ENCODE measurements around the gene TAF10. TPM values are rescaled to one million over a fixed set of nuclear protein-coding genes. Genes with fewer than 3 reads are reported as not detected.

TAF10 gene
- total RNA-seq, 4 donors from 2014 or later = 49.8 to 77.8 (median 65.7) TPM

DNA sequence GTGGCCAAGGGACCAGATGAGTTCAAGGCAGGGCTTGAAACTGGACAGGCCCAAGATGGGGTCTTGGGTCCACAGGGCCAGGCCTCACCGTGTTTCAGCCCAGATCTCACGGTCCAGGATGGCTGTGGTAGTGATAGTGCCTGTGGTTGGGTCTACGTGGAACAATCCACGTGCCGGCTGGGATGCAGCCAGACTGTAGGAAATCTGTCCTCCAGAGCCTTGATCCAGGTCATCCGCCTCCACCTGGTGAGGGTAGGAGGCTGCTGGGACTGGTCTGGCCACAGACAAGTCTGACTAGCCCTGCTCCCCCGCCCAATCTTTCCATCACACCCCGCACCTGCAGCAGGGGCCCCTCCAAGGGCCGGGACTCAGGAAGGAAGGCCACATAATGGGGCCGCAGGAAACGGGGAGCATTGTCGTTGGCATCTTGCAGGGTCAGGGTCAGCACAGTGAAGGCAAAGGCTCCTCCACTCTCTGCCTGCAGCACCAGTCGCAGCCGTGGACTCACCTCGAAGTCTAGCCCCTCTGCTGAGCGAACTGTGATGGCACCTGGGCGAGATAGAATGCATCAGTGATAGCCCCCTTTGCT lies 13.9 kb upstream of the TAF10 start:
- Histone ChIP-seq H3K36me3 (no peaks in the 10 kb centered on the region), H3K27ac (no peak overlapping the region), H3K4me1 (no peaks in the 10 kb centered on the region), H3K4me3 (no peak overlapping the region), H3K27me3 (no peaks in the 10 kb centered on the region), H3K9me3 (no peaks in the 10 kb centered on the region)
- in situ Hi-C loops (cut with MboI; ENCODE audit: low sequenced_read_pairs in 4 of 4) (no loop called here), intact Hi-C loops (cut with DNase I; ENCODE audit: low total_unique reads) (no loop called here)
- DNase-seq (no peak), ATAC-seq (no peak)
- no peak for TF ChIP-seq POLR2A (IDR thresholded peaks at IDR 0.05)

GRCh38 chr11:6625156-6625831 lies 13.3 kb upstream of the TAF10 start:
- no peak for ATAC-seq
- intact Hi-C loops (cut with DNase I; ENCODE audit: low total_unique reads) = no loop called here
- in situ Hi-C loops (cut with MboI; ENCODE audit: low sequenced_read_pairs in 4 of 4) = no loop called here
- no peaks in the 10 kb centered on the region for H3K36me3 ChIP-seq
- no peak for DNase-seq
- H3K27me3 ChIP-seq = no peaks in the 10 kb centered on the region
- H3K4me3 ChIP-seq = no peak overlapping the region
- H3K27ac ChIP-seq = no peak overlapping the region
- H3K4me1 ChIP-seq = no peaks in the 10 kb centered on the region
- no peaks in the 10 kb centered on the region for H3K9me3 ChIP-seq
- TF ChIP-seq, protein P1, sequence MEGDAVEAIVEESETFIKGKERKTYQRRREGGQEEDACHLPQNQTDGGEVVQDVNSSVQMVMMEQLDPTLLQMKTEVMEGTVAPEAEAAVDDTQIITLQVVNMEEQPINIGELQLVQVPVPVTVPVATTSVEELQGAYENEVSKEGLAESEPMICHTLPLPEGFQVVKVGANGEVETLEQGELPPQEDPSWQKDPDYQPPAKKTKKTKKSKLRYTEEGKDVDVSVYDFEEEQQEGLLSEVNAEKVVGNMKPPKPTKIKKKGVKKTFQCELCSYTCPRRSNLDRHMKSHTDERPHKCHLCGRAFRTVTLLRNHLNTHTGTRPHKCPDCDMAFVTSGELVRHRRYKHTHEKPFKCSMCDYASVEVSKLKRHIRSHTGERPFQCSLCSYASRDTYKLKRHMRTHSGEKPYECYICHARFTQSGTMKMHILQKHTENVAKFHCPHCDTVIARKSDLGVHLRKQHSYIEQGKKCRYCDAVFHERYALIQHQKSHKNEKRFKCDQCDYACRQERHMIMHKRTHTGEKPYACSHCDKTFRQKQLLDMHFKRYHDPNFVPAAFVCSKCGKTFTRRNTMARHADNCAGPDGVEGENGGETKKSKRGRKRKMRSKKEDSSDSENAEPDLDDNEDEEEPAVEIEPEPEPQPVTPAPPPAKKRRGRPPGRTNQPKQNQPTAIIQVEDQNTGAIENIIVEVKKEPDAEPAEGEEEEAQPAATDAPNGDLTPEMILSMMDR (IDR thresholded peaks at IDR 0.05 in 4 of 5, conservative IDR thresholded peaks at IDR 0.05 in 1 of 5) = no peak

DNA sequence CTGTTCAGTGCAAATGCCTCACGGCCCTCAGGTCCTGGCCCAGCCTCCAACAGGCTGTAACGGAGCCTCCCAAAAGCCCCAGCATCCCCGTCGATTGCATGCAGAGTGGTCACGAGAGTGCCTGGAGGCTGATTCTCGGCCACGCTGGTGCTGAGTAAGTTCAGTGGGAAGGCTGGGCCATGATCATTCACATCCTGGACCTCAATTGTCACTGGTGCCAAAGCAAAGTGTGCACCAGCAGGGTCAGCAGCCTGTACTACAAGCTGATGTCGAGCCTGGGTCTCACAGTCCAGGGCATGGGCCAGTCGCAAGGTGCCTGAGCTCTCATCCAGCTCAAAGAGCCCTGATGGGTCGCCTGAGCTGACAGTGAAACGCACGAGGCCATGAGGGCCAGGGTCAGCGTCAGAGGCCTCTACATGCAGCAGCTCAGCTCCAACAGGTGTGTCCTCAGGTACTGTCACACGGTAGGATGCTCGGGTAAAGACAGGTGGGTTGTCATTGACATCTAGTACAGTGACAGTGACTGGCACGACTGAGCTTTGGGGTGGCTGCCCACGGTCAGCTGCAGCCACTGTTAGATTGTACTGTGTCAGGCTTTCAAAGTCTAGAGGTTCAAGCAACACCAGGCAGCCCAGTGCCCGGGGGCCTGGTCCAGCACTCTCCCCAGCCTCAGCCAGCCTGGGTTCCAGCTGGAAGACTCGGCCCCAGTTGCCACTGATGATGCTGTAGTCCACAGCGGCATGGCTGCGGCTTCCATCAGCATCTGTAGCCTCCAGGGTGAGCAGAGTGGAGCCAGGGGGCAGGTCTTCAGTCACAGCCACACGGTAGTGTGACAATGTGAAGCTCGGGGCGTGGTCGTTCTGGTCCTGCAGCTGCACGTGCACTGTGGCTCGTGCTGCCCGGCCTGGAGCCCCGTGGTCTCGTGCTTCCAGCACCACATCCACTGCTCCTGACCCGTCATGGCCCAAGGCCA lies 11.7 kb upstream of the TAF10 start:
- in situ Hi-C loops (cut with MboI; ENCODE audit: low sequenced_read_pairs in 4 of 4) = no loop called here

DNA sequence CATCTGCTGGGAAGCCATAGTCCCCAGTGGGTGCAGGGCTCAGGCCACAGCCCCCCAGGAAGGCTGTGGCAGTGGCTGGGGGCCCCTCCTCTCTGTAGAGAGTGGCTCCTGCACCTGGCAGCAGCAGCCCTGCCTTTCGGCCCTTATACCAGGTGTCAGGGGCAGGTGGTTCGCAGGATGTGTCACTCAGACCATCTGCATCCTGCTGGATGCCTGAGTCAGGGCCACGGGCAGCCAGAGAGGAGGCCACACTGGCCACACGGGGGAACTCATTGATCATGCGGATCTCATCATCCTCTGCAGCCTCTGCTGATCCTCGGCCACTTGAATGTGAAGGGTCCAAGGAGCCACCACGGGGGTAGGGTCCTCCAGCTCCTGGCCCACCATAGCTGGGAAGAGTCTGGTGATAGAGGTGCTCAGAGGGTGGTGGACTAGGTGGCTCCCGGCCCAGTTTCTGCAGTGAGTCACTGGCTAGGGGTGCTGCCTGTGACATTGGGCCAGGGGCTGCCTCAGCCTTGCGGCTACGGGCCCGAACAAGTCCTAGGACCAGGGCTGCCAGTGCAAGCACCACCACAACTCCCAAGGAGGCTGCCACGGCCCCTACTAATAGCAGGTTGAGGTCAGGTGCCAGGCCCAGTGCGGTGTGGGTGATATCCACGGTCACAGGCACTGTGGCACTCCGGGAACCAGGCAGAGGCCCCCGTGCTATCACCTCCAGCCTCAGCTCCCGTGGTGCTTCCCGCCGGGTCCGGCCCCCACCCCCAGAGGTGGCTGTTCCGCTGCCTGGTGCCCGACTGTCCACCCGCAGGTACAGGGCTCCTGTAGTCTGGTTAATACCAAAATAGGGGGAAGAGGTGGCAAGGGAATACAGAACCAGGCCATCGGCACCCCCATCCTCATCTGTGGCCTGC lies 10.5 kb upstream of the TAF10 start:
- H3K4me1 ChIP-seq = peaks cover 15 to 16% of the 10 kb centered on the region in 2 donors
- in situ Hi-C loops (cut with MboI; ENCODE audit: low sequenced_read_pairs in 4 of 4) = no loop called here
- TF ChIP-seq, protein P1 (IDR thresholded peaks at IDR 0.05 in 4 of 5, conservative IDR thresholded peaks at IDR 0.05 in 1 of 5) = no peak

More for the DNA sequence above, 11.7 kb upstream of the TAF10 start:
- no peak for TF ChIP-seq POLR2A (IDR thresholded peaks at IDR 0.05)
- Histone ChIP-seq H3K27me3 (no peaks in the 10 kb centered on the region), H3K4me3 (no peak overlapping the region), H3K4me1 (peaks cover 7 to 8% of the 10 kb centered on the region in 2 donors), H3K27ac (no peak overlapping the region), H3K36me3 (no peaks in the 10 kb centered on the region), H3K9me3 (no peaks in the 10 kb centered on the region)
- DNase-seq (no peak), ATAC-seq (no peak)
- intact Hi-C loops (cut with DNase I; ENCODE audit: low total_unique reads) = no loop called here

GRCh38 chr11:6621711-6622211 lies 9.7 kb upstream of the TAF10 start:
- in situ Hi-C loops (cut with MboI; ENCODE audit: low sequenced_read_pairs in 4 of 4) = no loop called here

More for the DNA sequence above, 10.5 kb upstream of the TAF10 start:
- intact Hi-C loops (cut with DNase I; ENCODE audit: low total_unique reads) = no loop called here
- H3K27ac ChIP-seq = no peak overlapping the region
- no peak for DNase-seq
- no peak for ATAC-seq
- no peaks in the 10 kb centered on the region for H3K9me3 ChIP-seq
- H3K27me3 ChIP-seq = no peaks in the 10 kb centered on the region
- no peak overlapping the region for H3K4me3 ChIP-seq
- H3K36me3 ChIP-seq = no peaks in the 10 kb centered on the region

More at GRCh38 chr11:6621711-6622211, 9.7 kb upstream of the TAF10 start:
- ATAC-seq = no peak
- DNase-seq = no peak
- Histone ChIP-seq H3K36me3 (no peaks in the 10 kb centered on the region), H3K9me3 (no peaks in the 10 kb centered on the region), H3K27me3 (no peaks in the 10 kb centered on the region), H3K27ac (no peak overlapping the region), H3K4me1 (peaks cover 15 to 16% of the 10 kb centered on the region in 2 donors), H3K4me3 (no peak overlapping the region)
- TF ChIP-seq, protein P1 (IDR thresholded peaks at IDR 0.05 in 4 of 5, conservative IDR thresholded peaks at IDR 0.05 in 1 of 5) = no peak
- TF ChIP-seq POLR2A (IDR thresholded peaks at IDR 0.05) = no peak
- intact Hi-C loops (cut with DNase I; ENCODE audit: low total_unique reads) = no loop called here
